ENCODE measurements around the gene CYP2W1.

The CYP2W1 gene

DNA sequence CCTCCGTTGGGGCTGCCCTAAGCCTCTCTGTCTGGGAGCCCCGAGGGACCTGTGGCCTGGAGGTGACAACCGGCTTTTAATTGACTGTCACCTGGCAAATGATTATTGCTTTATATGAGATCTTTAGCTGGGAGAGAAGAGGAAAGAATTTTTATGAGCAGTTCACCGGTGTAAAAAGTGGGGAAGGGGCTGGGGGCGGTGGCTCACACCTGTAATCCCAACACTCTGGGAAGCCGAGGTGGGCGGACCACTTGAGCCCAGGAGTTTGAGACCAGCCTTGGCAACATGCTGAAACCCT, 5.0 kb upstream of the CYP2W1 start:
- Histone ChIP-seq H3K36me3 (peaks cover 0 to 5% (median 0%) of the 10 kb centered on the region in 3 donors), H3K4me3 (no peak overlapping the region), H3K27me3 (peaks cover 0 to 4% of the 10 kb centered on the region in 2 donors), H3K4me1 (peaks cover 0 to 27% (median 19%) of the 10 kb centered on the region in 4 donors), H3K9me3 (no peaks in the 10 kb centered on the region), H3K27ac (no peak overlapping the region)
- intact Hi-C loops (cut with DNase I; ENCODE audit: low total_unique reads): no loop called here
- TF ChIP-seq CTCF (IDR thresholded peaks at IDR 0.05): no peak
- DNase-seq: no peak

GRCh38 chr7:978416-979091, 4.4 kb upstream of the CYP2W1 start:
- no peaks in the 10 kb centered on the region for H3K36me3 ChIP-seq
- H3K4me3 ChIP-seq: no peak overlapping the region
- H3K9me3 ChIP-seq: no peaks in the 10 kb centered on the region
- no peak overlapping the region for H3K27ac ChIP-seq
- H3K27me3 ChIP-seq: peaks cover 0 to 10% of the 10 kb centered on the region in 2 donors
- intact Hi-C loops (cut with DNase I; ENCODE audit: low total_unique reads): no loop called here
- no peak for TF ChIP-seq CTCF (IDR thresholded peaks at IDR 0.05)
- no peak for DNase-seq
- H3K4me1 ChIP-seq: peaks cover 0 to 21% (median 14%) of the 10 kb centered on the region in 4 donors

DNA sequence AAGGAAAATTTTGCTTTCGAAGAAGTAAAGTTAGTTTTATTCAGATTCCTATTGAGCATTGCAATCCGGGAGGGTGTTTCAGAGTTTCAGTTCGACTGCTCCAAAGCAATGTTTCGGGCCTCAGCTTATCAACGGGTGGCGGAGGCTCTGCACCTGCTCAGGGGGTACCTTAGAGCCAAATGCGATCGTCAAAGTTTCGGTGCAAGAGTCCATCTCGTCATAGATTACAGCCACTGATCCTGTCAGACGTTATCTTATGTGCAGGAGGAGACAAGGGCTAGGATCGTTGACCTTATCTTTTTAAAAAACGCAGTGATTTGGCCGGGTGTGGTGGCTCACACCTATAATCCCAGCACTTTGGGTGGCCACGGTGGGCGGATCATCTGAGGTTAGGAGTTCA, 3.8 kb upstream of the CYP2W1 start:
- Histone ChIP-seq H3K9me3 (no peaks in the 10 kb centered on the region), H3K4me3 (no peak overlapping the region), H3K27ac (no peak overlapping the region), H3K36me3 (no peaks in the 10 kb centered on the region), H3K4me1 (peaks cover 0 to 15% (median 8%) of the 10 kb centered on the region in 4 donors), H3K27me3 (peaks cover 0 to 16% of the 10 kb centered on the region in 2 donors)
- intact Hi-C loops (cut with DNase I; ENCODE audit: low total_unique reads): no loop called here
- no peak for TF ChIP-seq CTCF (IDR thresholded peaks at IDR 0.05)
- no peak for DNase-seq

DNA sequence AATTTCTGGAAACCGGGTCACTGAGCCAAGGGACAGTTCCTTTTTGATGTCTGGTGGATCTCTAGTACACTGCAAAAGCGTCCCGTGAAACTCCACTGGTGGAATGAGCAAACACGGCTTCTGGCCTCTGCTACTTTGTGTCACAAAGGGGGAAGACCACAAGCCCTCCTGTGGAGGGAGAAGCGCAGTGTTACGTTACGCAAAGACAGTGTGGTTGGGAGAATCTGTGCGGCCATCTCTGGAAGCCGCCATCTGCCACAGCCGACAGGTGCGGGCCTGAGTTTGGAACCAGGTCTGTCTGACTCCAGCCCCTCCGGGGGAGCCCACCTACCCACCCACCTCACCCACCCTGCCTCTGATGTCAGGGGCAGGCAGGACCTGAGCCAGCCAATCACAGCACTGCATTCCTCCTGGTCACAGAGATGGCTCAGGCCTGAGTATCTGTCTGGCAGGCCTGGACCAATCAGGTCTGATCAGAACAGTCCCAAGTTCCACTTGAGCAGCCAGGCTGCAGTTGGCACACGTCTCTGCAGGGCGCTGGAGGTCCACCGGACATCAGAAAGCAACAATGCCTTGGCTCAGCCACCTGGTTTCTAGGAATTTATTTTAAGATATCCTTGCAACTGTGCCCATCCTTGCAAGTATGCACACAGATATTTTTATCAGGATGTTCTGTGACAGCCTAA, 3.0 kb upstream of the CYP2W1 start:
- H3K4me3 ChIP-seq: no peak overlapping the region
- intact Hi-C loops (cut with DNase I; ENCODE audit: low total_unique reads): no loop called here
- no peak overlapping the region for H3K27ac ChIP-seq
- H3K27me3 ChIP-seq: peaks cover 0 to 24% of the 10 kb centered on the region in 2 donors
- H3K9me3 ChIP-seq: no peaks in the 10 kb centered on the region
- TF ChIP-seq CTCF (IDR thresholded peaks at IDR 0.05): no peak
- H3K36me3 ChIP-seq: no peaks in the 10 kb centered on the region
- DNase-seq: no peak
- H3K4me1 ChIP-seq: peaks cover 0 to 9% (median 4%) of the 10 kb centered on the region in 4 donors

- TF ChIP-seq CTCF (IDR thresholded peaks at IDR 0.05): no peak
- intact Hi-C loops (cut with DNase I; ENCODE audit: low total_unique reads): no loop called here
- Histone ChIP-seq H3K4me1 (peaks cover 0 to 2% (median 0%) of the 10 kb centered on the region in 4 donors), H3K27me3 (peaks cover 0 to 44% of the 10 kb centered on the region in 2 donors), H3K4me3 (no peak overlapping the region), H3K9me3 (no peaks in the 10 kb centered on the region), H3K27ac (no peak overlapping the region), H3K36me3 (no peaks in the 10 kb centered on the region)
- DNase-seq: no peak
Observed at GRCh38 chr7:981793-982510, 1.0 kb upstream of the CYP2W1 start.
